H9 (cell line): ENCODE results near the gene POFUT1. TPM values are rescaled to one million over a fixed set of nuclear protein-coding genes. Genes with fewer than 3 reads are reported as not detected.

Experiments used
- DNase-seq: peaks from one replicate; pipeline ENCODE4 v3.0.0-alpha.2; 2017
- H2AFZ ChIP-seq: one replicate; pipeline ENCODE4 v1.6.1; 2013; ENCODE audit warnings: mild to moderate bottlenecking, low read length, control low read depth, moderate library complexity
- H2AK5ac ChIP-seq: 2 replicates; pipeline ENCODE4 v1.6.1; 2013; ENCODE audit warnings: low read length, control low read depth, mixed read lengths; ENCODE audit not compliant: insufficient read length
- H2BK120ac ChIP-seq: one replicate; pipeline ENCODE4 v1.6.1; 2013; ENCODE audit warnings: low read depth, mild to moderate bottlenecking, low read length, control low read depth, inconsistent platforms; ENCODE audit not compliant: poor library complexity, severe bottlenecking
- H2BK12ac ChIP-seq: 2 replicates; pipeline ENCODE4 v1.6.1; 2013; ENCODE audit warnings: low read length, control low read depth, mixed read lengths, low read depth; ENCODE audit not compliant: insufficient read length
- H2BK15ac ChIP-seq: 2 replicates; pipeline ENCODE4 v1.6.1; 2013; ENCODE audit warnings: low read depth, low read length, control low read depth
- H2BK20ac ChIP-seq: one replicate; pipeline ENCODE4 v1.6.1; 2013; ENCODE audit warnings: low read depth, mild to moderate bottlenecking, low read length, control low read depth, inconsistent platforms; ENCODE audit not compliant: poor library complexity, severe bottlenecking
- H2BK5ac ChIP-seq: 2 replicates; pipeline ENCODE4 v1.6.1; 2013; ENCODE audit warnings: low read length, control low read depth, mixed read lengths; ENCODE audit not compliant: insufficient read length
- H3K14ac ChIP-seq: 2 replicates; pipeline ENCODE4 v1.6.1; 2013; ENCODE audit warnings: low read length, control low read depth; ENCODE audit not compliant: insufficient read depth
- H3K18ac ChIP-seq: 2 replicates; pipeline ENCODE4 v1.6.1; 2013; ENCODE audit warnings: low read depth, mild to moderate bottlenecking, mixed read lengths, low read length, control low read depth; ENCODE audit not compliant: insufficient read length
- H3K23ac ChIP-seq: 2 replicates; pipeline ENCODE4 v1.6.1; 2013; ENCODE audit warnings: low read length, control low read depth, mixed read lengths, low read depth; ENCODE audit not compliant: insufficient read length
- H3K23me2 ChIP-seq: 2 replicates; pipeline ENCODE4 v1.6.1; 2013; ENCODE audit warnings: low read depth, mild to moderate bottlenecking, mixed read lengths, low read length, control low read depth; ENCODE audit not compliant: insufficient read length, poor library complexity, severe bottlenecking
- H3K27ac ChIP-seq: 2 replicates; pipeline ENCODE4 v1.5.1; 2013; ENCODE audit warnings: low read length, control low read depth, mixed read lengths, low read depth; ENCODE audit not compliant: insufficient read length
- H3K27me3 ChIP-seq: 2 replicates; pipeline ENCODE4 v1.6.1; 2013; ENCODE audit warnings: low read length, control low read depth, inconsistent platforms; ENCODE audit not compliant: insufficient read depth
- H3K4ac ChIP-seq: 2 replicates; pipeline ENCODE4 v1.6.1; 2013; ENCODE audit warnings: low read depth, mild to moderate bottlenecking, control low read depth, inconsistent platforms, low read length, moderate library complexity
- H3K4me1 ChIP-seq: 2 replicates; pipeline ENCODE4 v1.6.1; 2013; ENCODE audit warnings: low read length, control low read depth, inconsistent platforms; ENCODE audit not compliant: insufficient read depth
- H3K4me2 ChIP-seq: 2 replicates; pipeline ENCODE4 v1.6.1; 2013; ENCODE audit warnings: low read length, control low read depth, mixed read lengths; ENCODE audit not compliant: insufficient read length, insufficient read depth
- H3K56ac ChIP-seq: 2 replicates; pipeline ENCODE4 v1.6.1; 2013; ENCODE audit warnings: low read depth, mild to moderate bottlenecking, mixed read lengths, low read length, control low read depth; ENCODE audit not compliant: insufficient read length
- H3K79me1 ChIP-seq: 2 replicates; pipeline ENCODE4 v1.6.1; 2013; ENCODE audit warnings: low read depth, mild to moderate bottlenecking, moderate library complexity, low read length, control low read depth, inconsistent platforms; ENCODE audit not compliant: insufficient read depth, poor library complexity, severe bottlenecking
- H3K79me2 ChIP-seq: 2 replicates; pipeline ENCODE4 v1.6.1; 2013; ENCODE audit warnings: low read length, control low read depth, inconsistent platforms; ENCODE audit not compliant: insufficient read depth
- H3K9ac ChIP-seq: 2 replicates; pipeline ENCODE4 v1.6.1; 2013; ENCODE audit warnings: low read length, control low read depth, mixed read lengths; ENCODE audit not compliant: insufficient read length; ENCODE audit errors: extremely low read depth
- H3K9me3 ChIP-seq: one replicate; pipeline ENCODE4 v1.6.1; 2013; ENCODE audit warnings: low read depth, low read length, inconsistent platforms; ENCODE audit not compliant: control insufficient read depth
- H3T11ph ChIP-seq: one replicate; pipeline ENCODE4 v1.6.1; 2013; ENCODE audit warnings: mild to moderate bottlenecking, low read length, control low read depth, inconsistent platforms
- H4K20me1 ChIP-seq: one replicate; pipeline ENCODE4 v1.6.1; 2013; ENCODE audit not compliant: control insufficient read depth, insufficient read length, insufficient read depth
- H4K5ac ChIP-seq: 2 replicates; pipeline ENCODE4 v1.6.1; 2013; ENCODE audit warnings: low read depth, mild to moderate bottlenecking, mixed read lengths, low read length, control low read depth; ENCODE audit not compliant: insufficient read length
- H4K8ac ChIP-seq: replicated peaks from 2 replicates; pipeline ENCODE4 v1.6.1; 2013; ENCODE audit warnings: low read length, control low read depth, mixed read lengths, low read depth; ENCODE audit not compliant: insufficient read length
- H4K91ac ChIP-seq: 2 replicates; pipeline ENCODE4 v1.6.1; 2013; ENCODE audit warnings: low read depth, mild to moderate bottlenecking, moderate library complexity, mixed read lengths, low read length, control low read depth; ENCODE audit not compliant: insufficient read length
- H3K27ac Mint-ChIP-seq, 3 experiments: 2 replicates in 2 of 3; 3 replicates in 1 of 3; pipeline ENCODE4 v1.8.0; 2020 to 2021; ENCODE audit warnings: mixed read lengths in 3 of 3, mild to moderate bottlenecking in 1 of 3, moderate library complexity in 1 of 3
- H3K27me3 Mint-ChIP-seq: 2 replicates; pipeline ENCODE4 v1.8.0; 2021; ENCODE audit warnings: low read depth, mild to moderate bottlenecking, moderate library complexity, mixed read lengths
- H3K36me3 Mint-ChIP-seq, 3 experiments: 2 replicates in 2 of 3; 3 replicates in 1 of 3; pipeline ENCODE4 v1.8.0; 2020 to 2021; ENCODE audit warnings: low read depth in 3 of 3, mixed read lengths in 3 of 3; ENCODE audit not compliant: insufficient read depth in 1 of 3
- H3K4me1 Mint-ChIP-seq, 2 experiments: 2 replicates each; pipeline ENCODE4 v1.8.0; 2020; ENCODE audit warnings: mixed read lengths in 2 of 2
- H3K4me3 Mint-ChIP-seq, 2 experiments: 2 replicates in 1 of 2; 3 replicates in 1 of 2; pipeline ENCODE4 v1.8.0; 2020 to 2021; ENCODE audit warnings: mild to moderate bottlenecking in 2 of 2, mixed read lengths in 2 of 2, moderate library complexity in 1 of 2
- H3K9me3 Mint-ChIP-seq, 2 experiments: 2 replicates in 1 of 2; 3 replicates in 1 of 2; pipeline ENCODE4 v1.8.0; 2020; ENCODE audit warnings: mild to moderate bottlenecking in 2 of 2, mixed read lengths in 2 of 2, moderate library complexity in 1 of 2
- WGBS: extraction: QIAGEN DNeasy Blood & Tissue Kit; methylation state at CpG from one replicate; pipeline ENCODE4 v1.1.7; 2013; ENCODE audit warnings: missing lambda C conversion rate, low lambda C conversion rate, mixed read lengths; ENCODE audit not compliant: insufficient read length; ENCODE audit errors: extremely low coverage; 5-methylcytosine and 5-hydroxymethylcytosine counted together
- total RNA-seq: library from RNA; stranded (reverse); gene quantifications from 2 replicates; pipeline ENCODE4 v1.2.1, GENCODE V29; 2021
- TF ChIP-seq, protein P1 (sequence below): fragments of 200-600 bp; sonication (generic); conservative IDR thresholded peaks from 3 replicates; pipeline ENCODE4 v1.8.0; 2021; ENCODE audit warnings: antibody characterized with exemption, mild to moderate bottlenecking

Gene POFUT1
- total RNA-seq, 1 experiment from 2014 or later: 41.2 TPM

- no CpG with 5 or more reads among the region's 4 CpGs for WGBS
These were observed 70.5 kb downstream of the POFUT1 start for GRCh38 chr20:32278199-32278643.

More at GRCh38 chr20:32278199-32278643, 70.5 kb downstream of the POFUT1 start:
- Mint-ChIP-seq H3K36me3 (no peaks in the 10 kb centered on the region), H3K4me1 (peaks cover 13 to 14% of the 10 kb centered on the region in 2 experiments), H3K27me3 (peaks cover 10% of the 10 kb centered on the region), H3K27ac (peak overlapping the region in 2 of 3 experiments; percentile 63 to 92; a peak in 3 of 7 replicates), H3K4me3 (peak overlapping the region; percentile 83 to 87), H3K9me3 (no peaks in the 10 kb centered on the region)
- Histone ChIP-seq H4K5ac (no peak overlapping the region), H3K27ac (no peak overlapping the region), H3K23me2 (peaks cover 3% of the 10 kb centered on the region), H3K9me3 (no peaks in the 10 kb centered on the region), H3K79me1 (no peaks in the 10 kb centered on the region), H3K18ac (no peak overlapping the region), H2AK5ac (no peak overlapping the region), H3K4ac (no peak overlapping the region), H2BK120ac (no peak overlapping the region), H4K20me1 (no peaks in the 10 kb centered on the region), H4K8ac (no peak overlapping the region), H3K4me1 (no peaks in the 10 kb centered on the region), H3K79me2 (no peaks in the 10 kb centered on the region), H2BK15ac (no peak overlapping the region), H3K27me3 (no peaks in the 10 kb centered on the region), H2BK12ac (no peak overlapping the region), H3K14ac (no peak overlapping the region), H3K9ac (peak overlapping the region; percentile 5), H3T11ph (no peak overlapping the region), H3K56ac (no peak overlapping the region), H2BK5ac (no peak overlapping the region), H2BK20ac (no peak overlapping the region), H3K4me2 (peak overlapping the region; percentile 30), H4K91ac (no peak overlapping the region), H2AFZ (no peak overlapping the region), H3K23ac (no peak overlapping the region)
- TF ChIP-seq, protein P1, sequence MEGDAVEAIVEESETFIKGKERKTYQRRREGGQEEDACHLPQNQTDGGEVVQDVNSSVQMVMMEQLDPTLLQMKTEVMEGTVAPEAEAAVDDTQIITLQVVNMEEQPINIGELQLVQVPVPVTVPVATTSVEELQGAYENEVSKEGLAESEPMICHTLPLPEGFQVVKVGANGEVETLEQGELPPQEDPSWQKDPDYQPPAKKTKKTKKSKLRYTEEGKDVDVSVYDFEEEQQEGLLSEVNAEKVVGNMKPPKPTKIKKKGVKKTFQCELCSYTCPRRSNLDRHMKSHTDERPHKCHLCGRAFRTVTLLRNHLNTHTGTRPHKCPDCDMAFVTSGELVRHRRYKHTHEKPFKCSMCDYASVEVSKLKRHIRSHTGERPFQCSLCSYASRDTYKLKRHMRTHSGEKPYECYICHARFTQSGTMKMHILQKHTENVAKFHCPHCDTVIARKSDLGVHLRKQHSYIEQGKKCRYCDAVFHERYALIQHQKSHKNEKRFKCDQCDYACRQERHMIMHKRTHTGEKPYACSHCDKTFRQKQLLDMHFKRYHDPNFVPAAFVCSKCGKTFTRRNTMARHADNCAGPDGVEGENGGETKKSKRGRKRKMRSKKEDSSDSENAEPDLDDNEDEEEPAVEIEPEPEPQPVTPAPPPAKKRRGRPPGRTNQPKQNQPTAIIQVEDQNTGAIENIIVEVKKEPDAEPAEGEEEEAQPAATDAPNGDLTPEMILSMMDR: no peak
- DNase-seq: no peak
